DOHH2 (cell line): ENCODE results near the gene SC5D.

Experiments
- H3F3A ChIP-seq: fragments of 200-600 bp; sonication (generic), shearing (Covaris generic); 2 replicates; pipeline ENCODE4 v1.6.0; 2016; ENCODE audit warnings: antibody characterized with exemption, mild to moderate bottlenecking; ENCODE audit not compliant: control insufficient read depth, insufficient read depth
- H3K27ac ChIP-seq: fragments of 200-600 bp; sonication (generic); 2 replicates; pipeline ENCODE4 v1.5.1; 2014; ENCODE audit warnings: low read depth, mild to moderate bottlenecking, low read length, moderate library complexity
- H3K27me3 ChIP-seq: fragments of 200-600 bp; sonication (generic); 2 replicates; pipeline ENCODE4 v1.6.1; 2014; ENCODE audit warnings: mild to moderate bottlenecking, low read length, mixed read lengths; ENCODE audit not compliant: control insufficient read depth
- H3K36me3 ChIP-seq: fragments of 200-600 bp; sonication (generic); 2 replicates; pipeline ENCODE4 v1.6.1; 2014; ENCODE audit warnings: mild to moderate bottlenecking, low read length, moderate library complexity, mixed read lengths; ENCODE audit not compliant: control insufficient read depth
- H3K4me1 ChIP-seq: fragments of 200-600 bp; sonication (generic); 2 replicates; pipeline ENCODE4 v1.6.1; 2014; ENCODE audit warnings: mild to moderate bottlenecking, low read length, mixed read lengths; ENCODE audit not compliant: control insufficient read depth
- H3K4me2 ChIP-seq: fragments of 200-600 bp; sonication (generic); 2 replicates; pipeline ENCODE4 v1.6.0; 2014; ENCODE audit warnings: mild to moderate bottlenecking, low read length, moderate library complexity
- H3K4me3 ChIP-seq: fragments of 200-600 bp; sonication (generic); 2 replicates; pipeline ENCODE4 v1.5.1; 2014; ENCODE audit warnings: mild to moderate bottlenecking, low read length, mixed read lengths
- H3K79me2 ChIP-seq: fragments of 200-600 bp; sonication (generic); 2 replicates; pipeline ENCODE4 v1.6.1; 2014; ENCODE audit warnings: mild to moderate bottlenecking, low read length, mixed read lengths; ENCODE audit not compliant: control insufficient read depth
- H3K9me2 ChIP-seq: fragments of 200-600 bp; sonication (generic); replicated peaks from 2 replicates; pipeline ENCODE4 v1.6.1; 2014; ENCODE audit warnings: mild to moderate bottlenecking, low read length, mixed read lengths; ENCODE audit not compliant: control insufficient read depth
- H3K9me3 ChIP-seq: fragments of 200-600 bp; sonication (generic); 2 replicates; pipeline ENCODE4 v1.6.1; 2014; ENCODE audit warnings: antibody characterized with exemption, low read length, mixed read lengths; ENCODE audit not compliant: control insufficient read depth, insufficient read depth
- H4K20me1 ChIP-seq: fragments of 200-600 bp; sonication (generic); 2 replicates; pipeline ENCODE4 v1.6.0; 2014; ENCODE audit warnings: low read depth, mild to moderate bottlenecking, antibody characterized with exemption, low read length, moderate library complexity; ENCODE audit not compliant: control insufficient read depth, insufficient read depth
- EZH2phosphoT487 ChIP-seq: fragments of 200-600 bp; sonication (generic); IDR thresholded peaks from 2 replicates; pipeline ENCODE4 v1.6.1; 2017; ENCODE audit warnings: borderline replicate concordance, mild to moderate bottlenecking, antibody characterized with exemption, low read length, moderate library complexity, mixed read lengths
- TF ChIP-seq, protein P1 (sequence below): fragments of 200-600 bp; sonication (generic); IDR thresholded peaks from one replicate; pipeline ENCODE4 v1.5.1; 2014; ENCODE audit warnings: antibody characterized with exemption, mild to moderate bottlenecking, low read depth, low read length; ENCODE audit not compliant: poor library complexity, severe bottlenecking

SC5D gene

DNA sequence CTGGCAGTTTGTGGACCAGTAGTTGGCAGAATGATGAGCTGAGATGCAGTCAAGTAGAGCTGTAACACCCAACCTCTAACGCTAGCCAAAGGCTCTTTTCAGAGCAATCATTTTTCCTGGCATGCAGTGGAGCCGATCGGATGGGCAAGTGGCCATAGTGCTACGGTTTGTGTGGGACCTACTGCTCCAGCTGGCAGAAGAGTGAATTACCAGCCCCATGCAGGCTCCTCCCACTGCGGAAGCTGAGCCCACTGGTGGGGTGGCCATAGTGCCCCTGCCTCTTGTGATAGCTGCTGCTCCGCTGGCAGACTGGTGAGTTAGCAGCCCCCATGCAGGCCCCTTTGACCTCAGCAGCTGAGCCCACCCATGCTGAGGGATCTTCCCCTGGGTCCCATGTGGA is 27.0 kb upstream of the SC5D start:
- Histone ChIP-seq H3K4me1 (no peaks in the 10 kb centered on the region), H3F3A (no peaks in the 10 kb centered on the region), H3K36me3 (no peaks in the 10 kb centered on the region), H3K27ac (no peak overlapping the region), H3K9me3 (no peaks in the 10 kb centered on the region; the same call in 1 of the 2 replicates), H3K27me3 (peaks cover 30% of the 10 kb centered on the region), H3K4me2 (no peak overlapping the region), H3K79me2 (no peaks in the 10 kb centered on the region), H3K9me2 (no peaks in the 10 kb centered on the region), H3K4me3 (no peak overlapping the region), H4K20me1 (no peaks in the 10 kb centered on the region)
- no peak for TF ChIP-seq EZH2phosphoT487
- TF ChIP-seq, protein P1, sequence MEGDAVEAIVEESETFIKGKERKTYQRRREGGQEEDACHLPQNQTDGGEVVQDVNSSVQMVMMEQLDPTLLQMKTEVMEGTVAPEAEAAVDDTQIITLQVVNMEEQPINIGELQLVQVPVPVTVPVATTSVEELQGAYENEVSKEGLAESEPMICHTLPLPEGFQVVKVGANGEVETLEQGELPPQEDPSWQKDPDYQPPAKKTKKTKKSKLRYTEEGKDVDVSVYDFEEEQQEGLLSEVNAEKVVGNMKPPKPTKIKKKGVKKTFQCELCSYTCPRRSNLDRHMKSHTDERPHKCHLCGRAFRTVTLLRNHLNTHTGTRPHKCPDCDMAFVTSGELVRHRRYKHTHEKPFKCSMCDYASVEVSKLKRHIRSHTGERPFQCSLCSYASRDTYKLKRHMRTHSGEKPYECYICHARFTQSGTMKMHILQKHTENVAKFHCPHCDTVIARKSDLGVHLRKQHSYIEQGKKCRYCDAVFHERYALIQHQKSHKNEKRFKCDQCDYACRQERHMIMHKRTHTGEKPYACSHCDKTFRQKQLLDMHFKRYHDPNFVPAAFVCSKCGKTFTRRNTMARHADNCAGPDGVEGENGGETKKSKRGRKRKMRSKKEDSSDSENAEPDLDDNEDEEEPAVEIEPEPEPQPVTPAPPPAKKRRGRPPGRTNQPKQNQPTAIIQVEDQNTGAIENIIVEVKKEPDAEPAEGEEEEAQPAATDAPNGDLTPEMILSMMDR: no peak

DNA sequence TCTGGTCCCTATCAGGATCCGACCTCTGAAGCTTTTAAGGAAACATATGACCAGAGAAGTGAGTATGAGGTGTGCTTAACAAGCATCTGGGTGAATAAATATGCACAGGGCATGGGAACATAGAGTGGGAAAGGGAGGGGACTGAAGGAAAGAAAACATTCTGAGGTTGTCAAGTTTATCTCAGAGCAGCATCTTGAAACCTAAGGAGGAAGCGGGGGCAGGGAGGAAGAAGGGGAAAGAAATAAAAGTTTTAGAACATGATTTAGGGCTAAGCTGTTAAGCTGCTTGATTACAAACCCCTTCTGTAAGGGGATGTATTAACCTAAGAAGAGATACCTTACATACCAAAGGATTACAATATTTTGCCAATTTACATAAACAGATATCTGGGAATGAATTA is 24.0 kb upstream of the SC5D start:
- Histone ChIP-seq H3F3A (no peaks in the 10 kb centered on the region), H3K27ac (no peak overlapping the region), H3K4me1 (no peaks in the 10 kb centered on the region), H3K36me3 (no peaks in the 10 kb centered on the region), H3K9me2 (no peaks in the 10 kb centered on the region), H3K79me2 (no peaks in the 10 kb centered on the region), H4K20me1 (no peaks in the 10 kb centered on the region), H3K27me3 (peaks cover 30% of the 10 kb centered on the region), H3K4me2 (no peak overlapping the region), H3K9me3 (no peaks in the 10 kb centered on the region), H3K4me3 (no peak overlapping the region)
- TF ChIP-seq EZH2phosphoT487: no peak
- TF ChIP-seq, protein P1: no peak

- Histone ChIP-seq H3K27ac (no peak overlapping the region), H3K36me3 (no peaks in the 10 kb centered on the region), H3K9me2 (no peaks in the 10 kb centered on the region), H3K27me3 (peaks cover 30% of the 10 kb centered on the region), H3K4me3 (no peak overlapping the region), H3K9me3 (no peaks in the 10 kb centered on the region), H3F3A (no peaks in the 10 kb centered on the region), H3K79me2 (no peaks in the 10 kb centered on the region), H4K20me1 (no peaks in the 10 kb centered on the region), H3K4me2 (no peak overlapping the region), H3K4me1 (no peaks in the 10 kb centered on the region)
- TF ChIP-seq, protein P1: no peak
- no peak for TF ChIP-seq EZH2phosphoT487
Observed at GRCh38 chr11:121270001-121270678, 22.4 kb upstream of the SC5D start.
